ENCODE data around the gene PTGDS. TPM values are rescaled to one million over a fixed set of nuclear protein-coding genes. Genes with fewer than 3 reads are reported as not detected.

The PTGDS gene
- total RNA-seq, 1 donor from 2014 or later = 5.0 TPM

DNA sequence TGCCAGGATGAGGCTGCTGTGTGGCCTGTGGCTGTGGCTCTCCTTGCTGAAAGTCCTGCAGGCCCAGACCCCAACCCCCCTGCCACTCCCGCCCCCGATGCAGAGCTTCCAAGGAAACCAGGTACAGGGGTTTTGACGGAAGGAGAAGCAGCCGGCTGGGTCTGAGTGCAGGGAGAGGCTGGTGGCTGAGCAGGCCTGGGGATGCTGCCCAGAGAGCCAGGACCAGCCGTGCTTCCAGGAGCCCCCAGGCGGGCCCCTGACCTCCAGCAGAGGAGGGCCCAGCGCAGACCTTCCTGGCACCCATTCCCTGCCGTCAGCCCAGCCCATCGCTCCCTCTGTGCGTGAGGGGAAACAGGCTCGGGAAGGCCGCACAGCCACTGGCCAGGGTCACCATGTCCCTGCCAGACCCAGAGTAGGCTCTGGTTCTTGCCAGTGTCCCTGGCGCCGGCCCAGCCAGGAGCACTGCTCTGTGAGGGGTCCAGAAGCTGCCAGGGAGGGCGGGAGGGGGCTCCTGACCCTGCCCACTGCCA is 24.9 kb upstream of the PTGDS start:
- Histone ChIP-seq H3K27ac (ENCODE audit: low read depth, low read length) (no peak overlapping the region), H3K27me3 (ENCODE audit: insufficient read depth, low read length) (no peaks in the 10 kb centered on the region), H3K4me1 (ENCODE audit: insufficient read depth, low read length) (peaks cover 7% of the 10 kb centered on the region), H3K79me2 (ENCODE audit: insufficient read depth, low read length) (no peaks in the 10 kb centered on the region), H3K9ac (ENCODE audit: low read length) (no peak overlapping the region), H4K20me1 (ENCODE audit: insufficient read depth, low read length) (no peaks in the 10 kb centered on the region), H2AFZ (ENCODE audit: low read depth, low read length) (no peak overlapping the region), H3K4me2 (ENCODE audit: low read length) (no peak overlapping the region), H3K36me3 (ENCODE audit: insufficient read depth, low read length) (no peaks in the 10 kb centered on the region), H3K9me3 (ENCODE audit: insufficient read depth, low read depth, low read length) (no peaks in the 10 kb centered on the region), H3K4me3 (ENCODE audit: insufficient read depth, low read depth, low read length) (no peak overlapping the region)
- peaks cover 3% of the 10 kb centered on the region for H3K9me3 Mint-ChIP-seq (ENCODE audit: unreplicated experiment)
- H3K36me3 Mint-ChIP-seq (ENCODE audit: low read depth, unreplicated experiment) = no peaks in the 10 kb centered on the region
- H3K27ac Mint-ChIP-seq (ENCODE audit: unreplicated experiment) = no peak overlapping the region
- TF ChIP-seq, protein P1, sequence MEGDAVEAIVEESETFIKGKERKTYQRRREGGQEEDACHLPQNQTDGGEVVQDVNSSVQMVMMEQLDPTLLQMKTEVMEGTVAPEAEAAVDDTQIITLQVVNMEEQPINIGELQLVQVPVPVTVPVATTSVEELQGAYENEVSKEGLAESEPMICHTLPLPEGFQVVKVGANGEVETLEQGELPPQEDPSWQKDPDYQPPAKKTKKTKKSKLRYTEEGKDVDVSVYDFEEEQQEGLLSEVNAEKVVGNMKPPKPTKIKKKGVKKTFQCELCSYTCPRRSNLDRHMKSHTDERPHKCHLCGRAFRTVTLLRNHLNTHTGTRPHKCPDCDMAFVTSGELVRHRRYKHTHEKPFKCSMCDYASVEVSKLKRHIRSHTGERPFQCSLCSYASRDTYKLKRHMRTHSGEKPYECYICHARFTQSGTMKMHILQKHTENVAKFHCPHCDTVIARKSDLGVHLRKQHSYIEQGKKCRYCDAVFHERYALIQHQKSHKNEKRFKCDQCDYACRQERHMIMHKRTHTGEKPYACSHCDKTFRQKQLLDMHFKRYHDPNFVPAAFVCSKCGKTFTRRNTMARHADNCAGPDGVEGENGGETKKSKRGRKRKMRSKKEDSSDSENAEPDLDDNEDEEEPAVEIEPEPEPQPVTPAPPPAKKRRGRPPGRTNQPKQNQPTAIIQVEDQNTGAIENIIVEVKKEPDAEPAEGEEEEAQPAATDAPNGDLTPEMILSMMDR (IDR thresholded peaks at IDR 0.05; ENCODE audit: insufficient read depth, low read depth, low read length) = no peak
- TF ChIP-seq EZH2 (IDR thresholded peaks at IDR 0.05; ENCODE audit: insufficient read depth, low read length) = no peak
- H3K27me3 Mint-ChIP-seq (ENCODE audit: low read depth, unreplicated experiment) = peaks cover 10% of the 10 kb centered on the region
- no peak overlapping the region for H3K4me3 Mint-ChIP-seq (ENCODE audit: unreplicated experiment)
- DNase-seq (ENCODE audit: low read depth) = no peak
- H3K4me1 Mint-ChIP-seq (ENCODE audit: low read depth, unreplicated experiment) = no peaks in the 10 kb centered on the region
- FAIRE-seq = no peak

DNA sequence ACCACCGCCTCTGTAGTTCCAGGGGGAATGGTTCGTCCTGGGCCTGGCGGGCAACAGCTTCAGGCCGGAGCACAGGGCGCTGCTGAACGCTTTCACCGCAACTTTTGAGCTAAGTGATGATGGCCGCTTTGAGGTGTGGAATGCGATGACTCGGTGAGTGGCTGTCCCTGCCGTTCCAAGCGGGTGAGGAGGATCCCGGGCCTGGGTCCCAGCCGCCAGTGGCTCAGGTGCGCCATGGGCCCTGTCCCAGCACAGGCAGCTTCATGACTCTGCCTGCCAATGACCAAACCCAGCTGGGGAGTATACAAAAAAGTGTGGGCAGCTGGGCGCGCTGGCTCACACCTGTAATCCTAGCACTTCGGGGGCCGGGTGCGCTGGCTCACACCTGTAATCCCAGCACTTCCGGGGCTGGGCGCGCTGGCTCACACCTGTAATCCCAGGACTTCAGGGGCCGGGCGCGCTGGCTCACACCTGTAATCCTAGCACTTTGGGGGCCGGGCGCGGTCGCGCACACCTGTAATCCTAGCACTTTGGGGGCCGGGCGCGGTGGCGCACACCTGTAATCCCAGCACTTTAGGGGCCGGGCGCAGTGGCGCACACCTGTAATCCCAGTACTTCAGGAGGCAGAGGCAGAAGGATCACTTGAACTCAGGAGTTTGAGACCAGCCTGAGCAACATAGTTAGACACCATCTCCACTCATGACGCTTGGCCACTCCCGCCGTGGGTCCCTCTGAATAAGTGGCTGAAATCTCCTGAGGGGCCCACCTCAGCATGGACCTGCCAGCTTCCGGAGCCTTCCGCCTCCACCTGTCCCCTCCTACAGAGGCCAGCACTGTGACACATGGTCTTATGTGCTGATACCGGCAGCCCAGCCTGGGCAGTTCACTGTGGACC is 24.2 kb upstream of the PTGDS start:
- Histone ChIP-seq H3K4me3 (ENCODE audit: insufficient read depth, low read depth, low read length) (no peak overlapping the region), H2AFZ (ENCODE audit: low read depth, low read length) (no peak overlapping the region), H3K36me3 (ENCODE audit: insufficient read depth, low read length) (no peaks in the 10 kb centered on the region), H3K9ac (ENCODE audit: low read length) (no peak overlapping the region), H3K4me1 (ENCODE audit: insufficient read depth, low read length) (peaks cover 7% of the 10 kb centered on the region), H3K4me2 (ENCODE audit: low read length) (no peak overlapping the region), H3K27me3 (ENCODE audit: insufficient read depth, low read length) (no peaks in the 10 kb centered on the region), H3K79me2 (ENCODE audit: insufficient read depth, low read length) (no peaks in the 10 kb centered on the region), H3K9me3 (ENCODE audit: insufficient read depth, low read depth, low read length) (no peaks in the 10 kb centered on the region), H4K20me1 (ENCODE audit: insufficient read depth, low read length) (no peaks in the 10 kb centered on the region), H3K27ac (ENCODE audit: low read depth, low read length) (no peak overlapping the region)
- Mint-ChIP-seq H3K27ac (ENCODE audit: unreplicated experiment) (no peak overlapping the region), H3K27me3 (ENCODE audit: low read depth, unreplicated experiment) (peaks cover 11% of the 10 kb centered on the region), H3K4me1 (ENCODE audit: low read depth, unreplicated experiment) (no peaks in the 10 kb centered on the region), H3K4me3 (ENCODE audit: unreplicated experiment) (no peak overlapping the region), H3K9me3 (ENCODE audit: unreplicated experiment) (peaks cover 3% of the 10 kb centered on the region), H3K36me3 (ENCODE audit: low read depth, unreplicated experiment) (no peaks in the 10 kb centered on the region)
- TF ChIP-seq EZH2 (IDR thresholded peaks at IDR 0.05; ENCODE audit: insufficient read depth, low read length) = no peak
- TF ChIP-seq, protein P1 (IDR thresholded peaks at IDR 0.05; ENCODE audit: insufficient read depth, low read depth, low read length) = no peak
- no peak for FAIRE-seq
- DNase-seq (ENCODE audit: low read depth) = no peak
